OCI-LY1 (cell line): Measurements from ENCODE around the gene SIM2.

Experiments
- H2AFZ ChIP-seq: fragments of 200-600 bp; sonication (generic), shearing (Covaris generic); 2 replicates; pipeline ENCODE4 v1.6.0; 2014; ENCODE audit warnings: antibody characterized with exemption, mild to moderate bottlenecking, low read length
- H3F3A ChIP-seq: fragments of 200-600 bp; sonication (generic), shearing (Covaris generic); 2 replicates; pipeline ENCODE4 v1.6.0; 2014; ENCODE audit warnings: mild to moderate bottlenecking, antibody characterized with exemption, low read length, moderate library complexity; ENCODE audit not compliant: insufficient read depth
- H3K27ac ChIP-seq: fragments of 200-600 bp; sonication (generic); 2 replicates; pipeline ENCODE4 v1.5.1; 2014; ENCODE audit warnings: low read length, mixed run types, mild to moderate bottlenecking, low read depth; ENCODE audit not compliant: poor library complexity, severe bottlenecking
- H3K27me3 ChIP-seq: fragments of 200-600 bp; sonication (generic); 2 replicates; pipeline ENCODE4 v1.6.0; 2014; ENCODE audit warnings: antibody characterized with exemption, mild to moderate bottlenecking, low read length, moderate library complexity; ENCODE audit not compliant: insufficient read depth
- H3K36me3 ChIP-seq: fragments of 200-600 bp; sonication (generic); 2 replicates; pipeline ENCODE4 v1.6.1; 2014; ENCODE audit warnings: mild to moderate bottlenecking, antibody characterized with exemption, low read length, moderate library complexity, mixed read lengths; ENCODE audit not compliant: insufficient read depth
- H3K4me1 ChIP-seq: fragments of 200-600 bp; sonication (generic); 2 replicates; pipeline ENCODE4 v1.5.1; 2014; ENCODE audit warnings: mild to moderate bottlenecking, low read length, moderate library complexity; ENCODE audit not compliant: insufficient read depth, severe bottlenecking
- H3K4me2 ChIP-seq: fragments of 200-600 bp; sonication (generic), shearing (Covaris generic); 2 replicates; pipeline ENCODE4 v1.6.1; 2014; ENCODE audit warnings: low read length
- H3K4me3 ChIP-seq: fragments of 200-600 bp; sonication (generic); 2 replicates; pipeline ENCODE4 v1.5.1; 2014; ENCODE audit warnings: low read length, low read depth, mild to moderate bottlenecking, mixed read lengths; ENCODE audit not compliant: poor library complexity, severe bottlenecking
- H3K79me2 ChIP-seq: fragments of 200-600 bp; shearing (Covaris generic); 2 replicates; pipeline ENCODE4 v1.6.1; 2016; ENCODE audit warnings: mixed run types, low read length, mixed read lengths; ENCODE audit not compliant: insufficient read depth
- H3K9ac ChIP-seq: fragments of 200-600 bp; sonication (generic), shearing (Covaris generic); 2 replicates; pipeline ENCODE4 v1.6.1; 2014; ENCODE audit warnings: mild to moderate bottlenecking, low read length, mixed read lengths
- H3K9me2 ChIP-seq: fragments of 200-600 bp; sonication (generic), shearing (Covaris generic); 2 replicates; pipeline ENCODE4 v1.6.1; 2014; ENCODE audit warnings: low read depth, mild to moderate bottlenecking, low read length, mixed read lengths
- H3K9me3 ChIP-seq: fragments of 200-600 bp; shearing (Covaris generic); 2 replicates; pipeline ENCODE4 v1.6.1; 2014; ENCODE audit warnings: low read length, mixed read lengths
- H4K20me1 ChIP-seq: fragments of 200-600 bp; sonication (generic), shearing (Covaris generic); 2 replicates; pipeline ENCODE4 v1.6.0; 2016; ENCODE audit warnings: mild to moderate bottlenecking, low read length; ENCODE audit not compliant: insufficient read depth
- CTCF ChIP-seq: fragments of 200-600 bp; sonication (generic), shearing (Covaris generic); IDR thresholded peaks from 2 replicates; pipeline ENCODE4 v1.5.1; 2017; ENCODE audit warnings: mild to moderate bottlenecking, antibody characterized with exemption, low read length, moderate library complexity, mixed read lengths
- EZH2 ChIP-seq: fragments of 200-600 bp; sonication (generic), shearing (Covaris generic); IDR thresholded peaks from 2 replicates; pipeline ENCODE4 v1.8.0; 2017; ENCODE audit warnings: borderline replicate concordance, mixed run types, mild to moderate bottlenecking, antibody characterized with exemption, low read length, moderate library complexity, mixed read lengths

The SIM2 gene

DNA sequence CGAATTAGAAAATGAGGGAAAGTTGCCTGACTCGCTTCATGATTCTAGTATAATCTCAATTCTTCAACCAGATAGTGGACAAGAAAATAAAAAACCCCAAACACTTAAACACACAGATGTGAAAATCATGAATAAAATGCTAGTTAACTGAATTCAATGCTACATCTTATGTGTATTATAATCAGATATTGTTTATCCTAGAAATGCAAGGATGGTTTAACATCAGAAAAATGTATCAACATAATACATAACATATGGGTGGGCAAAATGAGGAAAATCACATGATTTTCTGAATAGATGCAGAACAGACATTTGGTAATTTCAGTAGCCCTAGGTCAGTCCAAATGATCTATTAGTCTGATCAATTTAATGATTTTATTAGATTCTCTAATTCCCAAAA is 97.2 kb downstream of the SIM2 start:
- Histone ChIP-seq H4K20me1 (no peaks in the 10 kb centered on the region), H3K9me2 (no peaks in the 10 kb centered on the region), H3K36me3 (no peaks in the 10 kb centered on the region), H3F3A (no peaks in the 10 kb centered on the region), H3K27me3 (no peaks in the 10 kb centered on the region), H3K4me1 (no peaks in the 10 kb centered on the region), H3K27ac (no peak overlapping the region), H3K9ac (no peak overlapping the region), H3K79me2 (no peaks in the 10 kb centered on the region), H3K9me3 (no peaks in the 10 kb centered on the region), H2AFZ (no peak overlapping the region), H3K4me2 (no peak overlapping the region), H3K4me3 (no peak overlapping the region)
- TF ChIP-seq EZH2 (no peak), CTCF (no peak)

- no peaks in the 10 kb centered on the region for H3K36me3 ChIP-seq
- H3K79me2 ChIP-seq, result no peaks in the 10 kb centered on the region
- H3K27me3 ChIP-seq, result no peaks in the 10 kb centered on the region
- H3K27ac ChIP-seq, result no peak overlapping the region
- H4K20me1 ChIP-seq, result no peaks in the 10 kb centered on the region
- H3K4me2 ChIP-seq, result no peak overlapping the region
- TF ChIP-seq CTCF, result no peak
- TF ChIP-seq EZH2, result no peak
- no peaks in the 10 kb centered on the region for H3K4me1 ChIP-seq
- no peak overlapping the region for H3K4me3 ChIP-seq
- no peaks in the 10 kb centered on the region for H3K9me2 ChIP-seq
- H3F3A ChIP-seq, result no peaks in the 10 kb centered on the region
- H3K9ac ChIP-seq, result no peak overlapping the region
- H3K9me3 ChIP-seq, result no peaks in the 10 kb centered on the region
- H2AFZ ChIP-seq, result no peak overlapping the region
Observed at GRCh38 chr21:36798491-36798890, 99.6 kb downstream of the SIM2 start.
